Left renal pelvis (tissue), 4 donors: Measurements from ENCODE around the gene SERP2. TPM values are rescaled to one million over a fixed set of nuclear protein-coding genes. Genes with fewer than 3 reads are reported as not detected.

Experiments
- DNase-seq, 4 donors: peaks; one replicate each; pipeline ENCODE4 v3.0.0-alpha.2; 2013; ENCODE audit warnings: low read depth in 4 of 4, low spot score in 3 of 4
- polyA plus RNA-seq, 4 donors: library from polyadenylated mRNA; unstranded; fragments of 120-200 nt; gene quantifications; one replicate each; pipeline ENCODE4 v1.2.1, GENCODE V29; 2013; ENCODE audit not compliant: insufficient read length in 4 of 4

Gene SERP2
- polyA plus RNA-seq, 4 donors = 9.2 to 14.4 (median 12.1) TPM

DNA sequence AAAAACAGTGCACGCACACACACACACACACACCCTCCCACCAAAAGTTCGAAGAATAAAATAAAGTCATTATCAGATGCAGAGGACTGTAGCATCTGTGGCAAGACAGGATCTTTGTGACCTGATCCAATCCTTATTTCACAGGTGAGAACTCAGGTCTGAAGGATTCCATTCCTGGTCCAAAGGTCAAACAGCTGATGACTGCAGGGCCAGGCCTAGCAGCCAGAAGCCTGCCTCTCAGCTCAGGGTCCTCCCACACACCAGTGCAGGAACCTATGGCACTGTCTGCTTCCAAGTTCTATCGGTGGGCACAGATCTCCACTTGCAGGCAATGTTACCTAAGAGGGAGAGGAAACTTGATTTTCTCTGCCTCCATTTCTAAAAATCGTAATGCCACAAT is 57.5 kb downstream of the SERP2 start:
- DNase-seq = no peak

DNA sequence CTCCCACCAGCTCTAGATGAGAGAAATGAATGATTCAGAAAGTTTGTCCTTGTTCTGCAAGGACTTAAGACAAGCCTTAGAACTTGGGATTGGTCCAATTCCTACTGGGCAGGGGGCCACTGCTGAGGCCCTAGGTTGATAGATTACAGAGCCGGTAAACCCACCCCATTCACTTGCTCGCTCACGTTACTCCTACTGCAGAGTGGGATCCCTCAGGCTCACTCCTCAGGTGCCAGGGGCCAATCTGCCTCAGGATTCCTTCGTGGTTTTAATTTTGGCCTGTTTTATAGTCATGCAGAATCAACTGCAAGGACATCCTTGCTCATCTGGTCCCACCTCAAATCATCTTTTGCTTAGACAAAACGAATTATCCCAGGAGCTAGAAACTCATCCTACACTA is 59.0 kb downstream of the SERP2 start:
- DNase-seq = no peak

DNA sequence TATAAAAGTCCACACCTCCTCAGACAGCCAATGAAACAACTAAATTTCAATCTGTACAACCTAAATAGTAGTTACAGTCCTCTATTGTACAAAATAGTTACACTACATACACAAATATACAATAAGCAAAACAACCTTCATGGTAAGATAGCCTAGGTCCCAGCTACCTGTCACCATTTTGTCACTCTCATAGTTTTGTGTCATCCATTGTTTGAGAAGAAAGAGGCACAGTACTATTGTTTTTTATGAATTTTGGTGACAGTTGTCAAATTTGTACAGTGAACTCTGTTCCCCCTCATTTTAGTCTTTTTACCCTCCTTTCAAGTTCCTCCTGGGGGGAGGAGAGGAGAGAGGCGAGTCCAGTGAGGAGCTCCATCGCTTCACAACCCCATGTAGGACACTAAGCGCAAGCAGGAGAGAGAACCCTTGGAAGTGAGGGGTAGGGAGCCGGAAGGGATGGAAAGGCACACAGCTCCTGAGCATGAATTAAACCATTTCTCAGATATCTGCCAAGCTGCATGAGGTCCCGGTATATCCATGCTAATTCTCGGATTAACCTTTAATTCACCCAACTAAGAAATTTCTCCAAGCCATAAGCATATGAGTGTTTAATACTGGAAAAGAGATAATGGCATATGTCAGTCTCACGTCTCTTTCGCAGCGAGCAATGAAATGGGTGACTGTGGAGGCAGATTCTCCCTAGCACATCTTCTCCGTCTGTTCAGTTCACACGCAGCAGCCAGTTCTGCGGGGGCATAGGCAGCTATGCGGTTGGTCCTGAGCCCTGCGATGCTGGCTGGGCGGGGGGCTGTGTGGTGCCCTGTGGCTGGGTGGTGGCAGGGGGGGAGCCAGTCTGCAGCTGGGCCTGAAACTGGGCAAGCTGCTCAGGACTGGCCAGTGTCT is 60.5 kb downstream of the SERP2 start:
- DNase-seq = no peak

DNA sequence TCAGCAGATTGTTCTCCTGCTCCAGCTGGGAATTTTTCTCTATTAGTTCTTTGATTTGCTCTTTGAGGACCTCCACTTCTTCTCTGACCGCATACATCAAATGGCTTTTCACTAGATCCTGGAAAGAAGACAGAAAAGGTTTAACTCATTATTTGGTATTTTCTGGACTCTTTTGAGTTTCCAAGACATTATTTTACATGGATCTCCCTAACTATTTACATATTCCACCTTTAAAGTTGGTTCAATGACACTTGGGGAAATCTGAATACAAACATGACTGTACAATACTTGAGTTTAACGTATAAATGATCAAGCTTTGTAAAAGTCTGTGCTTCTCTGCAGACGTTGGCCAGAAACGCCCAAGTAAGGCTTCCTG is 61.1 kb downstream of the SERP2 start:
- DNase-seq = no peak

- DNase-seq = peak; percentile 96 to 100 (median 100)
Measured at GRCh38 chr13:44435142-44435918, 61.7 kb downstream of the SERP2 start.

- DNase-seq = no peak
Measured at GRCh38 chr13:44435919-44436510, 62.4 kb downstream of the SERP2 start.

- DNase-seq = peak; percentile 88 to 93 (median 91)
Measured at GRCh38 chr13:44436589-44437337, 63.1 kb downstream of the SERP2 start.

DNA sequence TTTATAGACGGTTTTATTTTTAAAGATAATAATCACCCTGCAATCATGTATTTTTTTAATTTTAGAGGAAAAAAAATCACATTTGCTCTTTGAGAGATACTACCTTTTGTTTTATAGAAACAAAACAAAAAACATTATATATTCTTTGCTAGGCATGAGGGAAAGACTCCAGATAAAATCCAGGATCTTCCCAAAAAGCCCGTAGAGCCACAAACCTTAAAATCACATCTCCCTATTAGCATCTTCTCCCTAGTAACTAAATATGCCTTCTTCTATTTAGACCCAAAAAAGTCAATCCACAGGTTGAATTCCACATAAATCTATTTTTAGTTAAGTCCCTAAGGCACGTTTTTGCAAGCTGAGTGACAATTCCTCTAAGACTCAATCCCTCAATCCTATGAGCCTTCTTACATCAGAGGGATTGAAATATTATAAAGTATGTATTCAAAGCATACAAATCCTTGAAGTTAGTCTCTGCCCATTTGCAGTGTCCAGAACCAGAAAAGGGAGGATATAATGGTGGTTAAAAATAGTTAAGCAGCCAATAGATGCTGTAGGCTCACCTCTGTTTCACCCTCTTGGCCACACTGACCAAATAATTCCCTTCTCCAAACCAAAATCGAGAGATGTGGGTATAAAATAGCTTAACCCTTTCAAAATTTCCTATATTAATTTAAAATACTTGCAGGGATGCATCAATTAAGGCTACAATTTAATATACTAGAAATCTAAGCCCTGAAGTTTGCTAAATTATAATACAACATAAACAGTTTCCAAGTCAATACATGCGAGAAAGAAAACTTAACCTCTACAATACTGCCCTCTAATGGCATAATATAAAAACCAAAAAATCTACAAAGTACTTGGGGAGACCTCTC is 64.0 kb downstream of the SERP2 start:
- no peak for DNase-seq

- DNase-seq = no peak
Measured at GRCh38 chr13:44438234-44438579, 64.6 kb downstream of the SERP2 start.

- no peak for DNase-seq
Measured at GRCh38 chr13:44439452-44440024, 65.9 kb downstream of the SERP2 start.

DNA sequence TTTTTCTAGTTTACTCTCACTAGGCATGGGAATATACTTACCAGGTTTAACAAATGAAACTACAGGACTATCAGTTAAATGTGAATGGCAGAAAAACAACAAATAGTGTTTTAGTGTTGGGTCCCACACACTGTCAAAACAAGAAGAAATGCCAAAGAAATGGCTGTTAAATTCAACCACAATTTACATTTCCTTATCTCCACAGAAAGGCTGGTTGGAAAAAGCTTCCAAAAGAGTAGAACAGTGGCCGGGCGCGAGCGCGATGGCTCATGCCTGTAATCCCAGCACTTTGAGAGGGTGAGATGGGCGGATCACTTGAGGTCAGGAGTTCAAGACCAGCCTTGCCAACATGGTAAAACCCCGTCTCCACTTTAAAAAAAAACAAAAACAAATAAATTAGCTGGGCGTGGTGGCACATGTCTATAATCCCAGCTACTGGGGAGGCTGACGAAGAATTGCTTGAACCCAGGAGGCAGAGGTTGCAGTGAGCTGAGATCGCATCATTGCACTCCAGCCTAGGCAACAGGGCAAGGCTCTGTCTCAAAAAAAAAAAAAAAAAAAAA is 66.5 kb downstream of the SERP2 start:
- no peak for DNase-seq

Other genes starting within 250 kb of the SERP2 start
- gene TSC22D1, start 202.5 kb downstream of the SERP2 start, polyA plus RNA-seq = 100 to 1,000 TPM; 190 to 261 (median 244) TPM